Subcutaneous adipose tissue (tissue), 4 donors: Measurements from ENCODE around the gene PYDC1. TPM values are rescaled to one million over a fixed set of nuclear protein-coding genes. Genes with fewer than 3 reads are reported as not detected.

ENCODE experiments used
- total RNA-seq, 4 donors: library from RNA; depleted of rRNA; stranded (reverse); fragments of >200 nt; gene quantifications; one replicate each; pipeline ENCODE4 v1.1.0, GENCODE V29; 2016
- TF ChIP-seq, protein P1 (sequence below): fragments of 450-650 bp; IDR thresholded peaks from one replicate; pipeline ENCODE4 v1.5.1; 2016; ENCODE audit warnings: low read depth, mild to moderate bottlenecking, control low read depth, antibody characterized with exemption, moderate library complexity

The PYDC1 gene
- total RNA-seq, 4 donors from 2014 or later = not detected

DNA sequence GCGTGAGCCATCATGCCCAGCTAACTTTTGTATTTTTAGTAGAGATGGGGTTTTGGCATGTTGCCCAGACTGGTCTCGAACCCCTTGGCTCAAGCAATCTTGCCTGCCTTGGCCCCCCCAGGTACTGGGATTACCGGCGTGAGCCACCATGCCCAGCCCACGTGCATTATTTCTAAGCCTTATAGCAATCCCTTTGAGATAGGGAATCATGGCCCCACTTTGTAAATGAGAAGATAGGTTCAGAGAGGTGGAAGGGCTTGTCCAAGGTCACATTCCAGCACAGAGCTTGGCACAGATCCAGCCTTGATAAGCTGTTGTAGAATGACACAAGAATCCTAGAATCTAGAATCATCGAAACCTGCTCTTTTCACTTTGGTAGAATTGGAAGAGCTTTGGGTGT, 10.2 kb downstream of the PYDC1 start:
- TF ChIP-seq, protein P1, sequence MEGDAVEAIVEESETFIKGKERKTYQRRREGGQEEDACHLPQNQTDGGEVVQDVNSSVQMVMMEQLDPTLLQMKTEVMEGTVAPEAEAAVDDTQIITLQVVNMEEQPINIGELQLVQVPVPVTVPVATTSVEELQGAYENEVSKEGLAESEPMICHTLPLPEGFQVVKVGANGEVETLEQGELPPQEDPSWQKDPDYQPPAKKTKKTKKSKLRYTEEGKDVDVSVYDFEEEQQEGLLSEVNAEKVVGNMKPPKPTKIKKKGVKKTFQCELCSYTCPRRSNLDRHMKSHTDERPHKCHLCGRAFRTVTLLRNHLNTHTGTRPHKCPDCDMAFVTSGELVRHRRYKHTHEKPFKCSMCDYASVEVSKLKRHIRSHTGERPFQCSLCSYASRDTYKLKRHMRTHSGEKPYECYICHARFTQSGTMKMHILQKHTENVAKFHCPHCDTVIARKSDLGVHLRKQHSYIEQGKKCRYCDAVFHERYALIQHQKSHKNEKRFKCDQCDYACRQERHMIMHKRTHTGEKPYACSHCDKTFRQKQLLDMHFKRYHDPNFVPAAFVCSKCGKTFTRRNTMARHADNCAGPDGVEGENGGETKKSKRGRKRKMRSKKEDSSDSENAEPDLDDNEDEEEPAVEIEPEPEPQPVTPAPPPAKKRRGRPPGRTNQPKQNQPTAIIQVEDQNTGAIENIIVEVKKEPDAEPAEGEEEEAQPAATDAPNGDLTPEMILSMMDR = no peak

DNA sequence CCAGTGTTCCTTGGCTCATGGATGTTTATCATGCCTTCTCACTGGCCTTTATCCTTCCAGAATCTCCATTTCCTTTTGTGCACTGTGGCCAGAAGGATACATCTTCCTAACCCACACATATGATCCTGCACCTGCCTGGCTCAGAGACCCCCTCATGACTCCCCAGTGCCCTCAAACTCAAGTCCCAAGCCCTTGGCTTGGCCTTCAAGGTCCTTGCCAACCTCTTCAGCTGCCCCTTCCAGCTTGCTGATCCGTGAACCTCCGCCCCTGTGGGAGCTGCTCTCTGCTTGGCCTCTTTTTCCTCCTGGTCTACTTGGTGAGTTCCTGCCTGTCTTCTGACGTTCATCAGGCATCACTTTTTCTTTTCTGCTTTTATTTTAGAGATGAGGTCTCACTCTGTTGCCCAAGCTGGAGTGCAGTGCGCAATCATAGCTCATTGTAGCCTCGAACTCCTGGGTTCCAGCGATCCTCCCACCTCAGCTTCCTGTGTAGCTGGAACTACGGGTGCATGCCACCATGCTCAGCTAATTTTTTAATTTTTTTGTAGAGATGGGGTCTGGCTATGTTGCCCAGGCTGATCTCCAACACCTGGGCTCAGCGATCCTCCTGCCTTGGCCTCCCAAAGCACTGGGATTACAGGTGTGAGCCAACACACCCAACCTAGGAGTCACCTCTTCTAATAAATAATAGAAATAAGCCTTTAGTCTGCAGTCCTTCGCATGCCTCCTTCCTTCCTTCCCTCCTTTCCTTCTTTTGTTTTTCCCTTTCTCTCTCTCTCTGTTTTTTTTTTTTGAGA, 11.9 kb downstream of the PYDC1 start:
- TF ChIP-seq, protein P1 = no peak

DNA sequence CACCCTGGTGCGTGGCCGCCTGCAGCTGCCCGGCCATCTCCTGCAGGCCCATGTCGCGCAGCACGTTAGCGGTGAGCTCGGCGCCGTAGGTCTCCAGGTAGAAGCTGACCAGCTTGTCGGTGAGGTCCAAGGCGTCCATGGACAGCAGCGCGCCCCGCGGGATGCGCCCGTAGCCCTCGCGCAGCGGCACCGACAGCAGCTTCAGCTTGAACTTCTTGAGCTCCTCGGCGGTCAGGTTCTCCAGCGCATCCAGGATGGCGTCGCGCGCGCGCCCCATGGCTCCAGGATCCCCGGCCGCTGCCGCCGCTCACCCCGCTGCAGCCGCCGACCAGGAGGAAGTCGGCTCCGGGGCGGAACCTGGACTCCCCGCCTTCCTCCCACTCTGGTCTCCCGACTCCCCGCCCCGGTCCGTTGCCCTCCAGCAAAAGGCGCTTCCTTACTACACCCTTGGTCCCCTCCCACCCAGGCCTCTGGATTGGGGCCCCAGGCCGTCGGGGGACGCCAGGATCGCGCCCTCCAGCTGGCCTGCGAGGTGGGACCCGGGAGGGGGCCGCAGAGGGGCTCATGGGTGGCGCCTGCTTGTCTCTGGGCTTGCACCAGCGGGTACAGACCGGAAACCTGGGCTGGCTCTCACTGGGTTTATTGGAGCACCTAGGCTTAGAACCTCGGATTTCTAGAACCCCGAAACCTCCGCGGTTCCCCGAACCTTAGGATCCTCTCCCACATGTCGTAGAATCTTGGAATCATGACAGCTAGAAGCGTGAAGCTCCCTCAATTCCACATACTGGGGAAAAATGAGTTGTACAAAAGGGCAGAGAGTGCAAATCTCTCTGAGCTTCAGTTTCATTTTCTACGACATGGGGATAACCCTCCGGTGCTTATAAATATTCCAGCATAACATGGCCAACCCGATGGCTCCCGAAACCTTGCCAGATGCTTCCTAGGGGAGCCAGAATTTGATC, 14.2 kb downstream of the PYDC1 start, which contains the start of gene PYCARD:
Gene PYCARD (minus strand): TSS at position 347 of the 962 bp plus-strand sequence. CDS start 70 bp downstream, at position 277.
- TF ChIP-seq, protein P1 = no peak

DNA sequence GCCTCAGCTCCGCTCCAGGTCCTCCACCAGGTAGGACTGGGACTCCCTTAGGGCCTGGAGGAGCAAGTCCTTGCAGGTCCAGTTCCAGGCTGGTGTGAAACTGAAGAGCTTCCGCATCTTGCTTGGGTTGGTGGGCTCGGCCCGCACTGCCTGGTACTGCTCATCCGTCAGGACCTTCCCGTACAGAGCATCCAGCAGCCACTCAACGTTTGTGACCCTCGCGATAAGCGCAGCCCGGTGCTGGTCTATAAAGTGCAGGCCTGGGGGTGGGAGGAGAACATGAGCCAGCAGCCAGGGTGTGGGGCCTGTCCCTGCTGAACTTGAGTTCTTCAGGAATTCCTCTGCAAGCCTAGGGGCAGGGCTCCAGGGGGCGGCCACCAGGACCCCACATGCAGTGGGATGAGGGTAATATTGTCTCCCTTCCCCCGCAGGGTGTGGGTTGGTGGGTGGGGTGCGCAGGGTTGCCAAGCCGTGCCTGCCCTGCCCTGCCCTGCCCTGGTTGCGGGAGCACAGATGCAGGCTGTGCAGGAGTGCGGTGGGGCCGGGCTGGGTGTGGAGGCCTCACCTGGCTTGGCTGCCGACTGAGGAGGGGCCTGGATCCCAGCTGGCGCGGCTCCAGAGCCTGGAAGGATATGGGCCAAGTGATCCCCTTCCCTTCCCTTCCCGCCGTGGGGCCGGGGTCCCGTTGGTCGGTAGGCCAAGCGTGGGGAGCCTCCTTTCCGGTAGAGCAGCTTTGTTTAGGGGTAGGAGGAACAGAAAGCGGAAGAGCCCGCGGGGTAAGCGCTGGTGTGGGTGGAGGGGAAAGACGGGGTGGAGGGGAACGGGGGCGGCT, 15.1 kb downstream of the PYDC1 start:
- TF ChIP-seq, protein P1 = no peak

DNA sequence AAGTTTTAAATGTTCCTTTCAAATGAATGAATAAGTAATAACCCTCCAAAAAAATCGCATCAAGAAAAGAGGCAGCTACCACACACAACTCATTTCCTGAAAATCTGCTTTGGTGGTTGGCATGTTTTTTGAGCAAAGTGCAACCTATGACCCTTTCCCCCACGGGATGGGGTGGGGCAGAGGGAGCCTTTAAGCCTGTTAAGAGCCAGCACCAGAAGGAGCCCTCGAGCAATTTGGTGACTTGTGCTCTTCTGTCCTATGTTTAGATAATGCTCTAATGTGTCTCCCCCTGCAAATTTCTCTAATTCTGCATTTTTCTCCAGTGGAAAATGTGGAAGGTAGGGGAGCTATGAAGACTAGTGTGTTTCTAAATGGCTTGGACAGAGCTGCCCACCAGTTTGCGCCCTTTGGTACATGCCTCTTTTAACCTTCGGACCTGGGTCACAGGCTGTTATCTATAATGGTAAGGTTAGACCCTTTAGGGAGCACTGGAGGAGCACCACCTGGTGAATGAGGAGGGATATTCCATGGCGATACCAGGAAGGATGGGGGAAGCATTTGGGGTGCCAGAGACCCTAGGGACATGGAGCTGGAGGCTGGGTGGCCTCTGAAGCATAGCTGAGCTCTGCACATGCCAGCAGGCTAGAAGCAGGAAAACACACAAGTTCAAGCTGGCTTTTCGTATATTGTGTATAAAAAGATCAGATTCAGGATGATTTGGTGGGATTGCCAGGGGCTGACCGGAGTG, 15.9 kb downstream of the PYDC1 start:
- TF ChIP-seq, protein P1 = no peak

DNA sequence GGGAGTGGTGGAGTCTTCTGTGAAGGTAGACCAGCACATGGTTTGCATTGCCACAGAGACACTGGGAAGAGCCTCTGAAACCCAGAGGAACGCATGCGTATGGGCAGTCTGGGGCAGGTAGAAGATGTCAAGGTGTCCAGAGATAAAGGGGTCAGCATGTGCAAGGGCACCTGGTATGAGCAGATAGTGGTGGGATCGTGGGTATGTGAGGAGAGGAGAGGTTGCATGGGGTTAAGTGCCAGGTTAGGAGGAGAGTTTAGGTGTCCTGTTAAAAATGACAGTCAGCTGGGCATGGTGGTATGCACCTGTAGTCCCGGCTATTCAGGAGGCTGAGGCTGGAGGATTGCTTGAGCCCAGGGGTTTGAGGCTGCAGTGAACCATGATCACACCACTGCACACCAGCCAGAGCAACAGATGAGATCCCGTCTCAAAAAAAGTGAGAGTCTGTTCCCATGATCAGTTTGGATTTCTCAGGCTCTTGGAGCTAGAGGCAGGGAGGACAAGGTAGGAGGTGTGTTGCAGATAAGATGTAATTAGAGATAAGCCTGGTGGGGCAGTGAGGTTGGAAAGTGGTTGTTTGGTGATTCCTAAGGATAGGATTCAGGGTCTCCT, 17.4 kb downstream of the PYDC1 start:
- TF ChIP-seq, protein P1 = no peak
